ENCODE results near the gene MORN1.

The MORN1 gene

GRCh38 chr1:2392686-2393085 is 1.3 kb upstream of the MORN1 start:
- H3K4me3 ChIP-seq (ENCODE audit: low read depth, low read length) = peak overlapping the region; percentile 77
- ChIA-PET POLR2A (interaction anchor here (1.9 kb wide), 1 partner anchor 193 kb away, joined by 6 read pairs; no protein-coding TSS in a partner anchor), CTCF (interaction anchor here (0.7 to 21.2 kb wide), 5 partner anchors 12 to 218 kb away, joined by 3 to 891 read pairs (median 6); partner anchors contain the start of gene FAAP20)
- TF ChIP-seq CTCF (IDR thresholded peaks at IDR 0.05; ENCODE audit: insufficient read depth, low read length, missing control alignments) = no peak
- no peak for DNase-seq (ENCODE audit: low read depth, low spot score)

- peak overlapping the region; percentile 77 for H3K4me3 ChIP-seq (ENCODE audit: low read depth, low read length)
- DNase-seq (ENCODE audit: low read depth, low spot score) = no peak
- ChIA-PET POLR2A (interaction anchor here (0.7 to 1.9 kb wide), 14 partner anchors 8 to 197 kb away, joined by 3 to 7 read pairs (median 4); partner anchors contain the start of genes FAAP20, PEX10 and SKI), CTCF (interaction anchor here (0.8 to 21.2 kb wide), 5 partner anchors 11 to 217 kb away, joined by 3 to 891 read pairs (median 6); partner anchors contain the start of gene FAAP20)
- no peak for TF ChIP-seq CTCF (IDR thresholded peaks at IDR 0.05; ENCODE audit: insufficient read depth, low read length, missing control alignments)
Observed at GRCh38 chr1:2391931-2392509, 666 bp upstream of the MORN1 start.

GRCh38 chr1:2389644-2390043 is 1.7 kb downstream of the MORN1 start:
- no peak for TF ChIP-seq CTCF (IDR thresholded peaks at IDR 0.05; ENCODE audit: insufficient read depth, low read length, missing control alignments)
- ChIA-PET CTCF (interaction anchor here (0.9 to 21.2 kb wide), 6 partner anchors 9 to 1034 kb away, joined by 3 to 891 read pairs (median 3); partner anchors contain the start of gene FAAP20), POLR2A (interaction anchor here (1.1 kb wide), 1 partner anchor 195 kb away, joined by 3 read pairs; the partner anchor contains the start of gene FAAP20)
- H3K4me3 ChIP-seq (ENCODE audit: low read depth, low read length) = peak overlapping the region; percentile 87; the same call in 1 of the 2 replicates
- no peak for DNase-seq (ENCODE audit: low read depth, low spot score)

GRCh38 chr1:2388004-2388913 is 3.1 kb downstream of the MORN1 start:
- POLR2A ChIA-PET = no interaction called here
- no peak for DNase-seq (ENCODE audit: low read depth, low spot score)
- CTCF ChIA-PET = interaction anchor here (0.9 to 21.2 kb wide), 5 partner anchors 8 to 214 kb away, joined by 3 to 891 read pairs (median 3); partner anchors contain the start of gene FAAP20
- TF ChIP-seq CTCF (IDR thresholded peaks at IDR 0.05; ENCODE audit: insufficient read depth, low read length, missing control alignments) = no peak
- H3K4me3 ChIP-seq (ENCODE audit: low read depth, low read length) = no peak overlapping the region

- no peak for TF ChIP-seq CTCF (IDR thresholded peaks at IDR 0.05; ENCODE audit: insufficient read depth, low read length, missing control alignments)
- ChIA-PET POLR2A (no interaction called here), CTCF (interaction anchor here (1.1 to 21.2 kb wide), 5 partner anchors 6 to 187 kb away, joined by 3 to 891 read pairs (median 5); partner anchors contain the start of gene FAAP20)
- no peak for DNase-seq (ENCODE audit: low read depth, low spot score)
- no peak overlapping the region for H3K4me3 ChIP-seq (ENCODE audit: low read depth, low read length)
Observed at GRCh38 chr1:2386636-2387611, 4.4 kb downstream of the MORN1 start.

All from AG04449 (cell line).